ENCODE measurements around the gene ORC6. TPM values are rescaled to one million over a fixed set of nuclear protein-coding genes. Genes with fewer than 3 reads are reported as not detected.
A peak's percentile ranks its signal among the peaks of the same experiment; 100 is the strongest.
"Not testable (repeated sequence)": the region's sequence is repeated elsewhere in the genome, so short reads cannot be mapped to it uniquely, and the experiment has no call there.

ORC6 gene, protein sequence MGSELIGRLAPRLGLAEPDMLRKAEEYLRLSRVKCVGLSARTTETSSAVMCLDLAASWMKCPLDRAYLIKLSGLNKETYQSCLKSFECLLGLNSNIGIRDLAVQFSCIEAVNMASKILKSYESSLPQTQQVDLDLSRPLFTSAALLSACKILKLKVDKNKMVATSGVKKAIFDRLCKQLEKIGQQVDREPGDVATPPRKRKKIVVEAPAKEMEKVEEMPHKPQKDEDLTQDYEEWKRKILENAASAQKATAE
- 41.1 and 44.2 TPM in 2 replicates for total RNA-seq (2014; rRNA removed; shearing (Covaris generic))

DNA sequence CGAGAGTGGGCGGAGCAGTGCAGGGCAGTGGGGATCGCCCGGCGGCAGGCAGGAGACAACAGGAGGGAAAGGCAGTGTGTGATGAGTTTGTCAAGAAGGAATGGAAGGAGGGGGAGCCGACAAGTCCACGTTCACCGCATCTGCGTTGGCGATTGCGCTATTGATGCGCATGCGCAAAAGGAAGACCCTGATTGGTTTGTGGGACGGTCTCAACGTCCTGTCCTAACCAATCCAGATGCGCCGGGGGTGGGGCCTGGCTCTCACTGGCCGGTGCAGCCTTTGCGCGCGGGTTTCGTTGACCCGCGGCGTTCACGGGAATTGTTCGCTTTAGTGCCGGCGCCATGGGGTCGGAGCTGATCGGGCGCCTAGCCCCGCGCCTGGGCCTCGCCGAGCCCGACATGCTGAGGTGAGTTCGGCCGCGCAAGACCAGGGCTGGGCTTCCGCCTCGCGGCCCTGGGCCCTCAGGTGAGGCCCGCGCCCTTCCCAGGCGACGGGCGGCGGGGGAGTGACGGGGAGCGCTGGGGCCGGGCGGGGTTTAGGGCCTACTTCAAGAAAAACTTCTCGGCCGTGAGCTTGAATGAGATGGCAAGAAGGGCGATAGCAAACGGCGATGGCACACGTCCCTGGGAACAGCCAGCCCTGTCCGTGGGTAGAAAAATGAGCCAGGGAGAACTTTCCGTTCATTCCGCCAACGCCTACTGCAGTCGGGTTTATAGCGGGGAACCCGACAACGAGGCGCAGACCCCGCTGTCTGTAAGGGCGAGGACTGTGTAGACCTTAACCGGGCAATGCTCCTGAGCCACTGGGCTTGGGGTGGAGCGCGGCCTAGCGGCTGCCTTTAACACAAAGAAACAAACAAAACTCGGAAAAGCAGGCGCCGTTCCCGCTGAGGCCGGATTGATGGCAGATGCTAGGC lies at the start of gene ORC6:
TSS of gene ORC6 (plus strand) at position 295 of the 916 bp plus-strand sequence. CDS start at position 342, 47 bp downstream.
- DNase-seq (ENCODE audit: low spot score), result peak; percentile 93

DNA sequence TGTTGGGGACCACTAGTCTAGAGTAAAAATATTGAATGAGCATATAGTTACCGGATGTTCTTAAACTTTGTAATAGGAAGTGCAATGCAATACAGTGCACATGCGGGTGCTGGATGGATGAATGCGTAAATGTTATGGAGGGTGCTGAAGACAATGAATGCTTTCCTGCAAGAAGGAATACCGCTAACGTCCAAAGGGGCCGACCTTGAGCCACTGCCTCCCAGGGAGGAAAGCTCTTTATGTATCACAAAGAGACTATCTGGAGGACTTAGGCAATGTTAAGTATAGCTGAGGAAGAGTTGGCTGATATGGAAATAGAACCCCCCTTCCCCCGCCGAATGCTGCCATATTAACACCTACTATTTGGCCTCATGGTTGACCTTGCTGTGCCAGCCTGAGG lies 40.8 kb upstream of the ORC6 start:
- no peak for DNase-seq (ENCODE audit: low spot score)

DNA sequence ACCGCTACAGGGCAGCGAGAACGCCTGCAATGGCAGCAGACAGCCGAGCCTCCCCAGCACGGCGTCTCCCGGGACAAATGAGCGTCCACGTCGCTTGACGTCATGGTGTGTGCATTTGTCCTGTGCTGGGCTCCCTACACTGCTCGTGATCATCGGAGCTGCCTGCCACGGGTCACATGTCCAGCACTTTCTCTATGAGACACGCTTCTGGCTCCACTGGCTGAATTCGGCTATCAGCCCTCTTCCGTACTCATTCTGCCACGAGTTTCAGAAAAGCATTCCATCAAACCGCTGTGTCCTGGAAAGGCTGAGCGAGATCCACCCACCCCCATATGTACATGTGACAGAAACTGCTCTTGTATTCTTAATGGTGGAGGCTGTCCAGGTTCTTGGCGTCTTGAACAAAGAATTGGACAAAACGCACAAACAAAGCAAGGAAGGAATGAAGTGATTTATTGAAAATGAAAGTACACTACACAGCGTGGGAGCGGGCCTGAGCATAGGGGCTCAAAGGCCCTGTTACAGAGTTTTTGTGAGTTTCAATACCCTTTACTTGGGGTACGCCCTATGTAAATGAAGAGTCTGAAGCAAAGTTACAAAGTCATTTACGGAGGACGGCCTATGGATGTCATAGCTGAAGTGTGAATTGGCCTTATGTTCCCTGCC lies 39.7 kb upstream of the ORC6 start:
- no peak for DNase-seq (ENCODE audit: low spot score)

DNA sequence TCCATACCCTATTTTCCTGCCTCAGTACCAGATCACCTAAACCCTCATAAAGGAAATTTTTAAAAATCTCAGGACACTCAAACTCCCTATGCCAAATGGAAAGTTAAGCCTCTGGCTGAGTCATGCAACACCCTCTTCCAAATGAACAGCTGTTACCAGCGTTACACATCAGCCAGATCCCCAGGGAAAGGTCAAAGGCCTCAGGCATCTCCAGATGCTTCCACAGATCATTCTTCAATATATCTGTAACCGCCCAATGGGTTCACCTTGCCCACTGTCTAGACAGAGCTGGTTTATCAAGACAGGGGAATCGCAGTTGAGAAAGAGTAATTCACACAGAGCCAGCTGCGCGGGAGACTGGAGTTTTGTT lies 39.2 kb upstream of the ORC6 start:
- no peak for DNase-seq (ENCODE audit: low spot score)

DNA sequence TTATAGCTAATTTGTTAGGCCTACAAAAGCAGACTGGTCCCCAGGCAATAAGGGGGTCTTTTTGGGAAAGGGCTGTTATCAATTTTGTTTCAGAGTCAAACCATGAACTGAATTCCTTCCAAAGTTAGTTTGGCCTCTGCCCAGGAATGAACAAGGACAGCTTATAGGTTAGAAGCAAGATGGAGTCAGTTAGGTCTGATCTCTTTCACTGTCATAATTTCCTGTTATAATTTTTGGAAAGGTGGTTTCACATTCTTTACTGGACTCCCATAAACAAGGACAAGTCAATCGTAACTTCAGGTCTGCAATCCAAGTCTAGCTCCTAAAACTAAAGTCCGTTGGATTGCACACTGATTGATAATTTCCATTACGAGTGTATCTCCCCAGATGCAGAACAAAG lies 38.2 kb upstream of the ORC6 start:
- DNase-seq (ENCODE audit: low spot score), result no peak

DNA sequence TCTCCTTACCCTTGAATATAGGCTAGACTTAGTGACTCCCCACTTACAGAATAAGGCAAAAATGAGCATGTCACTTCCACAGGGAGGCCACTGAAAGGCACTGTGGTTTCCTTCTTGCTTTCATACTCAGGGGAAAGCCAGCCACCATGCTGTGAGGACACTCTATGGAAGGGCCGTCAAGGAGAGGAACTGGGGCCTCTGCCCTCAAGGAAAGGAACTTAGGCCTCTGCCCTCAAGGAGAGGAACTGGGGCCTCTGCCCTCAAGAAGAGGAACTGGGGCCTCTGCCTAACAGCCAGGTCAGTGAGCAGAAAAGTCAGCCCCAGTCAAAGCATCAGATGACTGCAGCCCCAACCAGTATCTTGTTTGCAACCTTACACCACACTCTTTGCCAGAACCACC lies 30.5 kb upstream of the ORC6 start:
- no peak for DNase-seq (ENCODE audit: low spot score)

DNA sequence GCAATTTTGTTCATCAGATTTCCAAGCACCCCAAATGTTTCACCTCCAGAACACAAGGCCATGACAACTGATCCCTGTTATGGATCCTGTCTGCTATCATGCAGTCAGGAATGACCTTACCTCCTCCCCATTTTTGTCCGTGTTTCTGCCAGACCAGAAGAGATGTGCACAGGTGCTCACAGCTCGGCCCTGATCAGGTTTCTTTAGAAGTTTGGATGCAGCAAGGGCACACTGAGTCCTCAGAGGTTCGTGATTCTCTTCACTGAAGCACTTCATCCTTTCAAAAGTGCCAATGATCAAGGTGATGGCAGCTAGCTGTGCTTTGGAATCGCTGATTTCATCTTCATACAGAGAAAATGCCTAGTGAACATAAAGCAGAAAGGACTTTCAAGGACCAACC lies 27.3 kb upstream of the ORC6 start:
- no peak for DNase-seq (ENCODE audit: low spot score)

DNA sequence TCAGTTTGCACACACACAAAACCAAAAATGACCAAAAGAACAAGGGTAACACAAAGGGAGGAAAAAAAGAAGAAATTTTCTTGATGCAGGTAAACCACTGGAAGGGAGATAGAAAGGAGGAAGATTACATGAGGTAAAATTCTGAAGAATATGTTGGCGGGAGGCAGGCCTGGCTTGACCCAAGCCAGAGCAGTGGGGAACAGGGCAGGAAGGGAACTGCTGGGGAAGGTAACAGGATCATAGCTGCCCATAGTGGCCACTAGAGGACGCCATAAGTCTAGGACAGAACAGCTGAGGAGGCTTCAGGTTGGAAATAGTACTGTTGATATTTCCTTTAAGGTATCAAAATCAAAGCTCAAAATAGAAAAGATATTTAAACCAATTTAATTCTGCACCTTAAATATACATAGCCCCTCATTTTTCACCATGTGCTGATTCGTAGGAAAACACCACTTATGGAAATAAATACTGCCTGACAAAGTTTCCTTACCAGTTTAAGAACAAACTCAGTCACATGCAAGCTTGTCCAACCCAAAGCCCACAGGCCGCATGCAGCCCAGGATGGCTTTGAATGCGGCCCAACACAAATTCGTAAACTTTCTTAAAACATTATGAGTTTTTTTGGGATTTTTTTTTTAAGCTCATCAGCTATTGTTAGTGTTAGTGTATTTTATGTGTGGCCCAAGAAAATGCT lies 16.0 kb upstream of the ORC6 start:
- peak; percentile 58 for DNase-seq (ENCODE audit: low spot score)

DNA sequence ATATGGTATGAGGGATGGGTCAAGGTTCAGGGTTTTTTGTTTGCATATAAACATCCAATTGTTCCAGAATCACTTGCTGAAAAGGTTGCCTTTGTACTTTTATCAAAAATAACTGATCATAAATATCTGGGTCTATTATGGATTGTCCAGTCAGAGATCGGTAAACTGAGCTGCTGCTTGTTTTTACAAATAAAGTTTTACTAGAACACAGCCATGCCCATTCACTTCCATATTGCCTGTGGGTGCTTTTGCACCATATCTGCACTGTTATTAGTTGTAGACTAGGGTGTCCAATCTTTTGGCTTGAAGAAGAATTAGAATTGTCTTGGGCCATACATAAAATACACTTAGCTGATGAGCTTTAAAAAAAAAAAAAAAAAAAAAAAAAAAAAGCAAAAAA lies 11.5 kb upstream of the ORC6 start:
- not testable (repeated sequence) for DNase-seq (ENCODE audit: low spot score)

DNA sequence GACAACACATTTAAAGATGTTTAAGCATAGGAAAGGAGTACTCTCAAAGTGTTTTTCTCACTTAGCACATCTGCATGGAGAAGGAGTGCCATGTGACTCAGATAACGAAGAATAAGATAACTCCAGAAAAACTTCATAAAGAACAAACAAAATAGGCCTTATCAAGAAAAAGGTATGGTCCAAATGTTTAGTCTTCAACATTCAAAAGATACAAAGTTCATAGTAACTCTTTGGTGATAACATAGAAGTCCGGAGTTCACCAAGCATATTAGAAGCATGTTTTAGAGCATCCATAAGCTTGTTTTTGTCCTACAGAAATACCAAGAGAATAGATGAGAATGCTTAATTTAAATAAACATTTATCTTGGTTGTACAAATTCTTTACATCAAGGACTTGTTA lies 7.6 kb upstream of the ORC6 start:
- DNase-seq (ENCODE audit: low spot score), result not testable (repeated sequence)

DNA sequence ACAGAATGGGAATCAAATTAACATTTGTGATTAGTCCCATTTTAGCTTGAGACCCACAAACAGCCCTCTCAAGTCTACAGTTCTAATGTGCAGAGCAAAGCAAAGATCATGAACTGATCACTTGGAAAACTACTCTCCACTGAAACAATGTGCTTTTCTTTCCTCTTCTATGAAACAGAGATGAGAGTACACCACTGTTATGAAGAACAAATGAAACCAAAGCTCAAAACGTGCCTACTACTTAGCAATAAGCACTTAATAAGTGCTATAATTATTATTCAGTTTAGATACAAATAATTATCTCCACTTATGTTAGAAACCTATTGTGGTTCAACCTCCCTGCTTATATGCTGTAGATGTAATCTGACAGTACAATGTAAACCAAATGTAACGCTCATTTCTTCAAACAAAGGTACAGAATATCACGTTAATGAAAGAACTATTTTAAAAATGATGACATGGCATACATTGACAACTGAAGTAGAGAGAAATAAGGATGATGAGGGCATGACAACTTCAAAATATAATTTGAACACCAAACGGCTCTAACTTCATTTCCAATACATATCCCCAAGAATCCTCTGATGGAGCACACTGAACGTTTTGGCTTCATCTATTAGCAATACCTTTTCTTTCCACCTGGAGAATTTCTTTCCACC lies 2.5 kb upstream of the ORC6 start:
- DNase-seq (ENCODE audit: low spot score), result no peak

DNA sequence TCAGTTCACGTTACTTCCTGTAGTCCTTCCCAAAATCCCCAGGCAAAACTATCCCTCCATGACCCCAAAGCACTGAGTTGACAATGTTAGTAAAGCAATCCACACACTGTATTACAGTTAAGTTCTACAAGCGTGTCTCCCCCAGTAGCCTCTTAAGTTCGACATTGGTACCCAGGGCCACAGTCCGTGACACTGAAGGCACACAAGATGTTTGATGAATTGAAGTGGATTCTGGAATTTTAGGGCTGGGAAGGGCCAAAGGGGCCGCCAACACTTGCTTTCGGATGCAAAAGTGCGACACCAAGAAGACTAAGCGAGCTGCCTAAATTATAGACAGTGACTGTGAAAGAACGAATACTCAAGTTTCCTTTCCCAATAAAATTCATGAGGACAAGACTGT lies 2.0 kb upstream of the ORC6 start:
- no peak for DNase-seq (ENCODE audit: low spot score)

DNA sequence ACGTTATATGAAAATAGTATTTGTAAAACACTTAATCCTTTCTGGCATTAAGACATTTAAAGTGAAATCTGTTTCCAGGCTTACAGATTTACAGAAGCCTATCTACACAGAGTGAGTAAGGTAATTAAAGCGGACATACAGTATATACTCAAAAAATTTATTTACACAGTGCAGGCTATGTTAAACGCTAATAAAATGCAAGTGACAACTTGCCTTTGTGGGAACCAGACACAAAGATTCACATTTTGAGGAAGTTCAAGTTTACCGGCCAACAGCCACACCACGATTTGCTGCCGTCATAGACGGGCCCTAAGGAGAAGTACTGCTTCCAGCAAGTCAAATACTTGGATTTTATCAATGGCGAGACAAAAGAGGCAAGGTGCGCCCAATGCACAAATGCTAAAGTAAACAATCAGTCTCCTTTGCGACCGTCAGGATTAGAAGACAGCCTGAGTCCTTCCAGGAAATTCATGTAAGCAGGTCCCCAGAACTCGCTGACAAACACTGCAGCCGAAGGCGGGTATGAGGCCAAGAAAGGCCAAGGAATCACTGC lies 1.3 kb upstream of the ORC6 start:
- DNase-seq (ENCODE audit: low spot score), result no peak

DNA sequence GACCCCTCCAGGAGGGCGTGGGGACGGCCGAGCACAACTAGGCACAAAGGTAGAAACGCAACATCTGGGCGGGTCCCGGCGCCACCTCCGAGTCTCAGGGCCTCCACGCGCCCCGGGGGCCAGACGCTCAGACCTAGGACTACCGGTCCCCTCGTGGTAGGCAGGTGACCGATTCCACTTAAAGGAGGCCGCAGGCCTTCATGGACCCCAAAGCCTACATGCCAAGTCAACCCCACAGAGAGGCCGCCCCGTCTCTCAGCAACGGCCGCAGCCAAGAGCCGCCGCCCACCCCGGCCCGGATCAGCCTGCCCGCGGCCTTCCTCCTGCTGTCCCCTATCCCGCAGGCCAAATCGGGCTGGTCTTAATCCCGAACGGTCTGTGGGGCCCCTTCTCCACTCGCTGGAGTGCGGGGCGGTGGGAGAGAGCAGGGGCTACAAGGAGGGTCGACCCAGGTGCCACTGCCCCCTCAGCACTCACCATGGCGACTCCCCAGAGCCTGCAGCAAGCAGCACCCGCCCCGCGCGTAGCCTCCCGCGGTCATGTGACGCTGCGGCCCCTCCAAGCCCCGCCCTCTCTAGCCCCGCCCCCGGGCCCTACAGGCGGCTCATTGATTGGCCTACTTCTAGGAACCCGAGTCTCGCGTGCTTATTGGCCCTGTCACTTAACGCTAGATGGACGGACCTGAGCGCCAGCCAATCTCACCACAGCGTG lies 650 bp upstream of the ORC6 start, which contains the start of gene VPS35:
TSS of gene VPS35 (minus strand) at position 525 of the 711 bp plus-strand sequence. CDS start at position 480, 45 bp downstream.
- DNase-seq (ENCODE audit: low spot score), result peak; percentile 98

DNA sequence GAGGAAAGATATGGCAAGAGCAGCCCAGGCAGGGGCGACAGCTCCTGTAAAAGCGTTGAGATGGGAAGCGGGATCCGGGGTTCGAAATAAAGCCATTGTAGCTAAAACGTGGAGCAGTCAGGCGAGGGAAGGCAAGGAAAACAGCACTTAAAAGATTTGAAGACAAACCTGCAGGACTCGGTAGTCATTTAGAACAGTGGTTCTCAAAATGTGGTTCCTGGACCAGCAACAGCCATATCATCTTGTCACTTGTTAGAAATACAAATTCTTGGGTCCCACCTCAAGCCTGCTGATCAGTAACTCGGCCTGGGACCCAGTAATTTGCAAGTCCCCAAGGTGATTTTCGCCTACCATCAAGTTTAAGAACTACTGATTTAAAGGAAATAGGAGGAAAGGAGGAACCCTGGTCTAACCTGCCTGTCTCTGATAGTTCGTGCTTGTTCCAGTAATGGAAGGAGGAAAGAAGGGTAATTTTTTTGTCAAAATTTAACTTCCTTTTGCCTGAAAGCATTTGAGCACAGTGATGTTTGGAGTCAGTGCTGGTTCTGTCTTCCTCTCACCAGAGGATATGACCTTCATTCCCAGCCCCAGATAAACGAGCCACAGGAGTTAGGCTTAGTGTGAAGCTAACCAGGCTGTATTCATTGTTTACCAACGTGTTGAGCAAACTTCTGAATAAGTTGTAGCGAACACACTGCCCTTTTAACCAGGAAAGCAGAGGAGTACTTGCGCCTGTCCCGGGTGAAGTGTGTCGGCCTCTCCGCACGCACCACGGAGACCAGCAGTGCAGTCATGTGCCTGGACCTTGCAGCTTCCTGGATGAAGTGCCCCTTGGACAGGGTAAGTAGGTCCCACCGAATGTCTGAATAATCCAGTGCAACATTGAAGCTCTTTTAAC lies 1.1 kb downstream of the ORC6 start:
- no peak for DNase-seq (ENCODE audit: low spot score)

DNA sequence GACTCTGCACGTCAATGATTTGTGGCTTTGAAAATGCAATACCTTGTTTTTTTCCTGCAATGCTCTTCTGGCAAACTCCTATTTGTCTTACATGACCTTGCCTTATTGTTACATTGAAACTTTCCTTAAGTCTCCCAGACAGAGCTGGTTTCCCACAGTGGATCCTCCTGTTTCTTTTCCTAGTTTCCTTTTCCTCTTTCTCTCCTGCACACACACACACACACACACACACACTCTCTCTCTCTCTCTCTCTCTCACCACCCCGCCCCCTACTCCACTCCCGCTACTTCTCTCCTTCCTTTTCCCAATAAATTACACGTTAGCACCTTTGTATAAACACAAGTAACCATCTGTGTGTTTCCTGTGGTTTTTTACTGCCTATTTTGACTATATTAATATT lies 2.3 kb downstream of the ORC6 start:
- no peak for DNase-seq (ENCODE audit: low spot score)

DNA sequence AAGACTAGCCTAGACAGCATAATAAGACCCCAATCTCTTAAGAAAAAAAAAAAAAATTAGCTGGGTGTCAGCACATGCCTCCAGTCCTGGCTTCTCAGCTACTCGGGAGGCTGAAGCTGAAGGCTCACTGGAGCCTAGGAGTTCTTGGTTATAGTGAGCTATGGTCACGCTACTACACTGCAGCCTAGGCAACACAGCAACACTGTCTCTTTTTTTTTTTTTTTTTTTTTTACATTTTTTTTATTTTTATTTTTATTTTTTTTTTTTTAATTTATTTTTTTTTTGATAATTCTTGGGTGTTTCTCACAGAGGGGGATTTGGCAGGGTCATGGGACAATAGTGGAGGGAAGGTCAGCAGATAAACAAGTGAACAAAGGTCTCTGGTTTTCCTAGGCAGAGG lies 4.1 kb downstream of the ORC6 start:
- no peak for DNase-seq (ENCODE audit: low spot score)

DNA sequence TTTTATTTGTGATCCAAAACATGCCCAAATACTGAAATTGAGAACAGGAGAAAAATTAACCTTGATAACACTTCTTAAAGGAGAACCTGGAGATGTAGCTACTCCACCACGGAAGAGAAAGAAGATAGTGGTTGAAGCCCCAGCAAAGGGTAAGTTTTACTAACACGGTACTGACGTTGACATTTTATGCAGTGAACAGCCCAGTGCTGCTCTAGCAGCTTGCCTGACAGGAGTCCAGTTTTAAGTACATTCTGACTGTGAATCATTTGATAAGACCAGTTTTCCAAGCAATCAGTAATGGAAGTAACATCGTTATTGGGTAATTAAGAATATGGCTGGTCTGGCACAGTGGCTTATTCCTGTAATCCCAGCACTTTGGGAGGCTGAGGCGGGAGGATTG lies 6.5 kb downstream of the ORC6 start:
- no peak for DNase-seq (ENCODE audit: low spot score)

DNA sequence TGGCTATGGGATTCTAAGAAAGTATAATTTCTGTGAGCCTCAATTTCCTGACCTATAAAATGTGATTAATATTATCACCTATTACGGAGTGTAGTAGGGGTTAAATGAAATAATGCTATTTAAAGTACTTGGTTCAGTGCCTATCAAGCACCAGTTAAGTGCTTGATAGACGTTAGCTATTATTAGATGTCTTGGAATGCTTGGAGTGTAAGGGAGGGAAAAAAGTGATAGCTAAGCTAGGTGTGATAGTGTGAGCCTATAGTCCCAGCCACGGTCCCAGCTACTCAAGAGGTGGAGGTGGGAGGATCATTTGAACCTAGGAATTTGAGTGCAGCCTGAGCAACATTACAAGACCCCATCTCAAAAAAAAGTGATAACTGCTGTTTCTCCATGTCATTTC lies 7.5 kb downstream of the ORC6 start:
- DNase-seq (ENCODE audit: low spot score), result no peak
